HepG2 (cell line): ENCODE measurements around the gene TMEM125. TPM values are rescaled to one million over a fixed set of nuclear protein-coding genes. Genes with fewer than 3 reads are reported as not detected.

ENCODE experiments used
- ATAC-seq: fragments of 200-7000 bp; cut with Tn5 transposase; 3 replicates; pipeline ENCODE4 v1.9.1; 2020; ENCODE audit warnings: mild to moderate bottlenecking, moderate library complexity
- BruUV-seq: library from RNA; stranded (reverse); fragments of 400-500 nt; replicated peaks from 2 replicates; lab custom pipeline; 2021; lab: Mats Ljungman, UMichigan
- CTCF ChIA-PET: fragments of 300-600 bp; formaldehyde crosslinking; extraction: SDS; loops from one replicate; lab custom pipeline; 2021; ENCODE audit warnings: low total read pairs, inconsistent platforms, low intra/inter-chr PET ratio; lab: Yijun Ruan, JAX
- POLR2A ChIA-PET: fragments of 350-600 bp; sonication (Branson Sonifier 250); formaldehyde crosslinking; loops from one replicate; lab custom pipeline; 2020; ENCODE audit warnings: antibody characterized with exemption, inconsistent platforms; lab: Yijun Ruan, JAX
- DNase-seq: peaks from one replicate; pipeline ENCODE4 v3.0.0-alpha.2; 2015; ENCODE audit warnings: low spot score
- FAIRE-seq: peaks from 3 replicates; lab custom pipeline; 2011; peaks lifted over from hg19 to GRCh38; lab: Jason Lieb, UNC
- H2AFZ ChIP-seq: one replicate; pipeline ENCODE4 v1.6.1; 2011; ENCODE audit warnings: low read length, inconsistent platforms
- H3K27ac ChIP-seq: fragments of 300-600 bp; 3 replicates; pipeline ENCODE4 v1.8.0; 2011; ENCODE audit warnings: mixed run types, mild to moderate bottlenecking, mixed read lengths, low read length, inconsistent platforms; ENCODE audit not compliant: insufficient read depth; ENCODE audit errors: extremely low read length
- H3K27me3 ChIP-seq, 2 experiments: fragments of 200-600 bp in 1 of 2; 2 replicates in 1 of 2; 3 replicates in 1 of 2; pipeline versions ENCODE4 v1.6.0 to v1.8.0; 2011; ENCODE audit warnings: low read length in 2 of 2, mild to moderate bottlenecking in 2 of 2, moderate library complexity in 2 of 2, inconsistent platforms in 1 of 2; ENCODE audit not compliant: insufficient read depth in 2 of 2, control insufficient read depth in 1 of 2
- H3K36me3 ChIP-seq, 2 experiments: fragments of 200-600 bp in 1 of 2; replicated peaks in 1 of 2; 2 replicates in 1 of 2; 3 replicates in 1 of 2; pipeline versions ENCODE4 v1.5.1 to v1.8.0; 2011; ENCODE audit warnings: low read length in 2 of 2, inconsistent platforms in 1 of 2; ENCODE audit not compliant: insufficient read depth in 2 of 2, control insufficient read depth in 1 of 2
- H3K4me1 ChIP-seq: 2 replicates; pipeline ENCODE4 v1.5.1; 2012; ENCODE audit warnings: low read length, inconsistent platforms; ENCODE audit not compliant: insufficient read depth
- H3K4me2 ChIP-seq: 2 replicates; pipeline ENCODE4 v1.6.0; 2011; ENCODE audit warnings: low read depth, low read length, inconsistent platforms
- H3K4me3 ChIP-seq, 3 experiments: fragments of 200-600 bp in 1 of 3; sonication (generic), shearing (Covaris generic) in 1 of 3; replicated peaks in 1 of 3; 2 replicates each; pipeline ENCODE4 v1.5.1; 2011 to 2016; ENCODE audit warnings: low read length in 3 of 3, inconsistent platforms in 2 of 3, low read depth in 2 of 3, mild to moderate bottlenecking in 2 of 3, control low read depth in 1 of 3, mixed read lengths in 1 of 3; ENCODE audit not compliant: insufficient read depth in 1 of 3
- H3K79me2 ChIP-seq: one replicate; pipeline ENCODE4 v1.6.1; 2011; ENCODE audit warnings: low read length, inconsistent platforms; ENCODE audit not compliant: insufficient read depth
- H3K9ac ChIP-seq: 2 replicates; pipeline ENCODE4 v1.6.0; 2011; ENCODE audit warnings: mild to moderate bottlenecking, low read depth, low read length, inconsistent platforms; ENCODE audit not compliant: insufficient read depth
- H3K9me3 ChIP-seq: 2 replicates; pipeline ENCODE4 v1.5.1; 2012; ENCODE audit warnings: mild to moderate bottlenecking, low read length
- H4K20me1 ChIP-seq: 2 replicates; pipeline ENCODE4 v1.6.0; 2011; ENCODE audit warnings: inconsistent platforms, mild to moderate bottlenecking, low read length, moderate library complexity; ENCODE audit not compliant: insufficient read depth
- BRD4 ChIP-seq: sonication (generic); formaldehyde crosslinking; IDR thresholded peaks from 2 replicates; pipeline ENCODE4 v1.4.0; 2020; ENCODE audit warnings: missing genetic modification reagents
- CHD2 ChIP-seq: IDR thresholded peaks from 2 replicates; pipeline ENCODE4 v1.6.1; 2011; ENCODE audit warnings: low read depth, low read length, improper control_type of control experiment
- ETV6 ChIP-seq: sonication (generic); formaldehyde crosslinking; conservative IDR thresholded peaks from 2 replicates; pipeline ENCODE4 v1.4.0; 2020; ENCODE audit warnings: missing genetic modification reagents
- FLYWCH1 ChIP-seq: sonication (generic); formaldehyde crosslinking; IDR thresholded peaks from 2 replicates; pipeline ENCODE4 v1.8.1; 2023; ENCODE audit warnings: mild to moderate bottlenecking, missing genetic modification reagents
- GTF2F1 ChIP-seq: fragments of 150-350 bp; IDR thresholded peaks from 2 replicates; pipeline ENCODE4 v1.6.1; 2014; ENCODE audit warnings: low read length
- PHF20 ChIP-seq: sonication (generic); formaldehyde crosslinking; IDR thresholded peaks from 2 replicates; pipeline ENCODE4 v1.5.0; 2020; ENCODE audit warnings: mild to moderate bottlenecking, missing genetic modification reagents
- SCMH1 ChIP-seq: sonication (generic); formaldehyde crosslinking; IDR thresholded peaks from 2 replicates; pipeline ENCODE4 v1.9.0; 2021; ENCODE audit warnings: missing genetic modification reagents, mild to moderate bottlenecking, borderline replicate concordance
- TBL1XR1 ChIP-seq: fragments of 150-350 bp; IDR thresholded peaks from 2 replicates; pipeline ENCODE4 v1.6.1; 2014; ENCODE audit warnings: borderline replicate concordance, low read length; ENCODE audit not compliant: partially characterized antibody
- TBX3 ChIP-seq: fragments of 450-650 bp; IDR thresholded peaks from 2 replicates; pipeline ENCODE4 v1.6.1; 2017; ENCODE audit warnings: antibody characterized with exemption, mild to moderate bottlenecking, inconsistent platforms, borderline replicate concordance
- ZFYVE20 ChIP-seq: sonication (generic); formaldehyde crosslinking; IDR thresholded peaks from 2 replicates; pipeline ENCODE4 v1.8.0; 2023; ENCODE audit warnings: low read depth, mild to moderate bottlenecking, moderate library complexity, missing genetic modification reagents, borderline replicate concordance
- ZMAT5 ChIP-seq: sonication (generic); formaldehyde crosslinking; IDR thresholded peaks from 2 replicates; pipeline ENCODE4 v1.5.0; 2020; ENCODE audit warnings: mild to moderate bottlenecking, low read depth, missing genetic modification reagents, borderline replicate concordance
- ZNF207 ChIP-seq: fragments of 450-650 bp; IDR thresholded peaks from 2 replicates; pipeline ENCODE4 v1.6.1; 2016; ENCODE audit warnings: antibody characterized with exemption, borderline replicate concordance
- ZNF333 ChIP-seq: sonication (generic); formaldehyde crosslinking; IDR thresholded peaks from 2 replicates; pipeline ENCODE4 v1.4.0; 2020; ENCODE audit warnings: mild to moderate bottlenecking, missing genetic modification reagents, borderline replicate concordance
- ZNF570 ChIP-seq: sonication (generic); formaldehyde crosslinking; IDR thresholded peaks from 2 replicates; pipeline ENCODE4 v1.4.0; 2020; ENCODE audit warnings: mild to moderate bottlenecking, missing genetic modification reagents, borderline replicate concordance
- WGBS: methylation state at CpG from one replicate; pipeline ENCODE4 v1.1.6; 2017; ENCODE audit warnings: low lambda C conversion rate; 5-methylcytosine and 5-hydroxymethylcytosine counted together
- in situ Hi-C: cut with HindIII; loops from 2 replicates; pipeline ENCODE4 v1.10.0; 2017; ENCODE audit warnings: low pct_unique_long_range_greater_than_20kb; ENCODE audit not compliant: extremely low pct_ligation_motif_present
- intact Hi-C: fragments of 100-400 bp; cut with micrococcal nuclease; formaldehyde crosslinking; loops from one replicate; pipeline ENCODE4 v1.10.0; 2022; ENCODE audit not compliant: unreplicated experiment
- polyA plus RNA-seq, 8 experiments: library from polyadenylated mRNA; depleted of rRNA in 3 of 8; stranded (reverse) in 7 of 8; unstranded in 1 of 8; fragments of >200 nt; fragmentation: Illumina TruSeq in 4 of 8; extraction: Trizol in 4 of 8; gene quantifications; 2 replicates each; pipeline versions ENCODE4 v1.2.1 to v1.2.3, GENCODE V29; 2011 to 2016; ENCODE audit warnings: low read depth in 4 of 8, missing spikeins in 1 of 8, mixed read lengths in 1 of 8; ENCODE audit not compliant: insufficient read depth in 1 of 8
- total RNA-seq, 5 experiments: library from RNA; depleted of rRNA; stranded (reverse); fragments of >200 nt; fragmentation: Illumina TruSeq; extraction: Trizol; gene quantifications; 2 replicates each; pipeline ENCODE4 v1.2.3, GENCODE V29; 2016; ENCODE audit warnings: low read depth in 1 of 5

The TMEM125 gene
- total and polyA plus RNA-seq, 2 of the 13 experiments (the other 11 are each of a cell fraction or from before 2014, with no cell fraction given): 0.03 TPM; not detected in 1

- 25% methylated on average over 1 of the region's 1 CpG for WGBS
- in situ Hi-C loops (no loop called here), intact Hi-C loops (no loop called here)
- Histone ChIP-seq H3K36me3 (no peaks in the 10 kb centered on the region), H2AFZ (no peak overlapping the region), H3K27ac (no peak overlapping the region), H3K4me2 (no peak overlapping the region), H3K4me1 (peaks cover 19% of the 10 kb centered on the region), H3K9ac (no peak overlapping the region), H3K27me3 (peaks cover 0 to 17% of the 10 kb centered on the region in 2 experiments; a peak in 3 of 5 replicates), H3K4me3 (no peak overlapping the region), H4K20me1 (no peaks in the 10 kb centered on the region), H3K9me3 (no peaks in the 10 kb centered on the region), H3K79me2 (no peaks in the 10 kb centered on the region)
- FAIRE-seq (no peak), DNase-seq (no peak), ATAC-seq (no peak)
- ChIA-PET POLR2A (no interaction called here), CTCF (no interaction called here)
- TF ChIP-seq ZMAT5: no peak
- no peak for TF ChIP-seq TBX3
- no peak for TF ChIP-seq FLYWCH1
- no peak for TF ChIP-seq ZNF333 (CRISPR knock-in tag)
- TF ChIP-seq ZNF207: no peak
- no peak for TF ChIP-seq SCMH1 (CRISPR knock-in tag)
- no peak for TF ChIP-seq BRD4 (CRISPR knock-in tag)
- TF ChIP-seq CHD2: no peak
- no peak for TF ChIP-seq ETV6 (CRISPR knock-in tag)
- no peak for TF ChIP-seq ZFYVE20
- no peak for TF ChIP-seq TBL1XR1
- TF ChIP-seq ZNF570: no peak
- TF ChIP-seq PHF20 (CRISPR knock-in tag): no peak
- TF ChIP-seq GTF2F1: no peak
- BruUV-seq: no TSS peak
Measured at GRCh38 chr1:43298055-43298454, 28.3 kb downstream of the TMEM125 start.
